Stomach (tissue), 9 donors: Measurements from ENCODE around the gene VPS8. TPM values are rescaled to one million over a fixed set of nuclear protein-coding genes. Genes with fewer than 3 reads are reported as not detected.

ENCODE experiments used
- DNase-seq, 2 donors: peaks; one replicate each; pipeline versions ENCODE4 v3.0.0 to v3.0.0-alpha.2; 2013 to 2019
- H3K27ac ChIP-seq, 5 donors: fragments of 200-600 bp in 4 of 5; sonication (generic) in 4 of 5; one replicate each; pipeline ENCODE4 v1.5.1; 2013 to 2019; ENCODE audit warnings: mild to moderate bottlenecking in 1 of 5, moderate library complexity in 1 of 5
- H3K27me3 ChIP-seq, 3 donors: fragments of 200-600 bp; sonication (generic); one replicate each; pipeline ENCODE4 v1.5.1; 2017 to 2019; ENCODE audit warnings: mixed run types in 1 of 3
- H3K36me3 ChIP-seq, 4 donors: fragments of 200-600 bp; sonication (generic); 1 replicate in 3 of 4; 2 replicates in 1 of 4; pipeline ENCODE4 v1.5.1; 2016 to 2019
- H3K4me1 ChIP-seq, 4 donors: fragments of 200-600 bp; sonication (generic); one replicate each; pipeline ENCODE4 v1.5.1; 2016 to 2019
- H3K4me3 ChIP-seq, 4 donors: fragments of 200-600 bp; sonication (generic) in 3 of 4; one replicate each; pipeline ENCODE4 v1.5.1; 2016 to 2019; ENCODE audit warnings: mild to moderate bottlenecking in 1 of 4
- H3K9me3 ChIP-seq, 4 donors: fragments of 200-600 bp; sonication (generic); one replicate each; pipeline ENCODE4 v1.5.1; 2016 to 2019
- CTCF ChIP-seq, 7 experiments: fragments of 450-650 bp in 4 of 7; fragments of 200-600 bp in 3 of 7; sonication (generic) in 3 of 7; IDR thresholded peaks; one replicate each; pipeline ENCODE4 v1.5.1; 2016 to 2019; ENCODE audit warnings: antibody characterized with exemption in 7 of 7, control low read depth in 2 of 7, mild to moderate bottlenecking in 1 of 7
- EP300 ChIP-seq: sonication (generic); formaldehyde crosslinking; IDR thresholded peaks from one replicate; pipeline ENCODE4 v1.6.1; 2017; ENCODE audit warnings: antibody characterized with exemption
- POLR2A ChIP-seq, 4 donors: fragments of 450-650 bp; IDR thresholded peaks; one replicate each; pipeline ENCODE4 v1.6.1; 2016; ENCODE audit warnings: antibody characterized with exemption in 4 of 4, control low read depth in 2 of 4, mild to moderate bottlenecking in 1 of 4, moderate library complexity in 1 of 4
- POLR2AphosphoS5 ChIP-seq, 3 donors: sonication (generic); formaldehyde crosslinking; IDR thresholded peaks; one replicate each; pipeline ENCODE4 v1.6.1; 2016; ENCODE audit warnings: antibody characterized with exemption in 3 of 3
- WGBS, 5 donors: extraction: QIAGEN DNeasy Blood & Tissue Kit in 3 of 5; methylation state at CpG; one replicate each; pipeline versions ENCODE4 v1.1.5 to v1.1.7; 2013 to 2018; 5-methylcytosine and 5-hydroxymethylcytosine counted together
- intact Hi-C: fragments of 100-400 bp; cut with DNase I; formaldehyde crosslinking; loops from one replicate; pipeline ENCODE4 v1.15.1; 2023; ENCODE audit warnings: low total_unique reads
- polyA plus RNA-seq, 3 donors: library from polyadenylated mRNA; stranded (reverse); fragments of 200-250 nt; gene quantifications; one replicate each; pipeline ENCODE4 v1.2.3, GENCODE V29; 2013
- total RNA-seq, 5 donors: library from RNA; depleted of rRNA; stranded (reverse); fragments of >200 nt; gene quantifications; one replicate each; pipeline versions ENCODE4 v1.1.0 to v1.2.3, GENCODE V29; 2014 to 2016
- donor health status: healthy with polysubstance abuse.
- donor health status: Bipolar disorder and iron deficiency.
- donor health status: healthy.

The VPS8 gene
- total and polyA plus RNA-seq, 8 donors, result 7.5 to 126 (median 37.5) TPM

GRCh38 chr3:185057829-185058228, 245.9 kb downstream of the VPS8 start:
- TF ChIP-seq POLR2A (IDR thresholded peaks at IDR 0.05) (no peak), EP300 (no peak), CTCF (IDR thresholded peaks at IDR 0.05) (no peak), POLR2AphosphoS5 (IDR thresholded peaks at IDR 0.05) (no peak)
- 88 to 97% (median 93%) methylated on average over 1 of the region's 1 CpG for WGBS, 5 donors
- no peaks in the 10 kb centered on the region for H3K27me3 ChIP-seq
- no peaks in the 10 kb centered on the region for H3K4me1 ChIP-seq
- H3K9me3 ChIP-seq, result peaks cover 6 to 32% (median 25%) of the 10 kb centered on the region in 4 donors
- no peak overlapping the region for H3K27ac ChIP-seq
- no peak overlapping the region for H3K4me3 ChIP-seq
- intact Hi-C loops, result no loop called here
- DNase-seq, result no peak
- H3K36me3 ChIP-seq, result peaks cover 6 to 24% (median 22%) of the 10 kb centered on the region in 4 donors

- H3K36me3 ChIP-seq, result peaks cover 0 to 14% (median 13%) of the 10 kb centered on the region in 4 donors
- DNase-seq, result no peak
- H3K27me3 ChIP-seq, result no peaks in the 10 kb centered on the region
- peaks cover 6 to 32% (median 25%) of the 10 kb centered on the region in 4 donors for H3K9me3 ChIP-seq
- TF ChIP-seq EP300, result no peak
- TF ChIP-seq POLR2A (IDR thresholded peaks at IDR 0.05), result no peak
- H3K4me1 ChIP-seq, result no peaks in the 10 kb centered on the region
- no peak overlapping the region for H3K4me3 ChIP-seq
- intact Hi-C loops, result no loop called here
- WGBS, 5 donors, result 56 to 75% (median 71%) methylated on average over 2 of the region's 2 CpGs
- no peak overlapping the region for H3K27ac ChIP-seq
These were observed 246.8 kb downstream of the VPS8 start for GRCh38 chr3:185058796-185059195.

DNA sequence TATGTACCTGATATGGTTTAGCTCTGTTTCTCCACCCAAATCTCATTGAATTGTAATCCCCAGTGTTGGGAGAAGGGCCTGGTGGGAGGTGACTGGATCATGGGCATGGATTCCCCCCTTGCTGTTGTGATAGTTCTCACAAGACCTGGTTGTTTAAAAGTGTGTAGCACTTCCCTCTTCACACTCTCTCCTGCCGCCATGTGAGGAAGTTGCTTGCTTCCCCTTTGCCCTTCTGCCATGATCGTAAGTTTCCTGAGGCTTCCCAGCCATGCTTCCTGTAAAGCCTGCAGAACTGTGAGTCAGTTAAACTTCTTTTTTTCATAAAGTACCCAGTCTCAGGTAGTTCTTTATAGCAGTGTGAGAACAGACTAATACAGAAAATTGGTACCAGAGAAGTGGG, 247.8 kb downstream of the VPS8 start:
- H3K27me3 ChIP-seq, result no peaks in the 10 kb centered on the region
- H3K4me3 ChIP-seq, result no peak overlapping the region
- intact Hi-C loops, result no loop called here
- no peak for TF ChIP-seq POLR2A (IDR thresholded peaks at IDR 0.05)
- TF ChIP-seq POLR2AphosphoS5 (IDR thresholded peaks at IDR 0.05), result no peak
- TF ChIP-seq CTCF (IDR thresholded peaks at IDR 0.05), result no peak
- TF ChIP-seq EP300, result no peak
- no peak for DNase-seq
- peaks cover 0 to 5% (median 3%) of the 10 kb centered on the region in 4 donors for H3K36me3 ChIP-seq
- H3K9me3 ChIP-seq, result peaks cover 6 to 32% (median 25%) of the 10 kb centered on the region in 4 donors
- WGBS, 5 donors, result 71 to 83% (median 79%) methylated on average over 2 of the region's 2 CpGs
- no peaks in the 10 kb centered on the region for H3K4me1 ChIP-seq
- H3K27ac ChIP-seq, result no peak overlapping the region

- Histone ChIP-seq H3K27me3 (no peaks in the 10 kb centered on the region), H3K4me3 (no peak overlapping the region), H3K27ac (no peak overlapping the region), H3K9me3 (peaks cover 6 to 27% (median 23%) of the 10 kb centered on the region in 4 donors), H3K36me3 (no peaks in the 10 kb centered on the region), H3K4me1 (no peaks in the 10 kb centered on the region)
- WGBS, 5 donors, result 91 to 100% (median 93%) methylated on average over 2 of the region's 2 CpGs
- no peak for DNase-seq
- intact Hi-C loops, result no loop called here
- no peak for TF ChIP-seq CTCF (IDR thresholded peaks at IDR 0.05)
- no peak for TF ChIP-seq POLR2A (IDR thresholded peaks at IDR 0.05)
- no peak for TF ChIP-seq EP300
- no peak for TF ChIP-seq POLR2AphosphoS5 (IDR thresholded peaks at IDR 0.05)
These were observed 248.7 kb downstream of the VPS8 start for GRCh38 chr3:185060655-185061054.

DNA sequence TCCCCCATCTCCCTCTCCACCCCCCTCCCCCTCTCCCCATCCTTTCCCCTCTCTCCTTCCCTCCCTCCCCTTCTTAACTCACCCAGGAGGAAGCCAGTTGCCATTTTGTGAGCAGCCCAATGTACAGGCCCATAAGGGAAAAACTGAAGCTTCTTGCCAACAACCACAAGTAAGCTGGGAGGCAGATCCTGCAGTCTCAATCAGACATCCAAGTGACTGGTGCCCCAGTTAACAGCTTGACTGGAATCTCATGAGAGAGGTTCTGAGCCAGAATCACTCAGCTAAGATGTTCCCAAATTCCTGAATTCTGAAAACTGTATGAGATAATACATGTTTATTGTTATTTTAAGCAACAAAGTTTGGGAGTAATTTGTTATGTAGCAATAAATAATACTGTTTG, 250.2 kb downstream of the VPS8 start:
- H3K4me1 ChIP-seq, result no peaks in the 10 kb centered on the region
- TF ChIP-seq EP300, result no peak
- TF ChIP-seq CTCF (IDR thresholded peaks at IDR 0.05), result no peak
- TF ChIP-seq POLR2A (IDR thresholded peaks at IDR 0.05), result no peak
- TF ChIP-seq POLR2AphosphoS5 (IDR thresholded peaks at IDR 0.05), result no peak
- H3K27ac ChIP-seq, result no peak overlapping the region
- no peak overlapping the region for H3K4me3 ChIP-seq
- no peaks in the 10 kb centered on the region for H3K36me3 ChIP-seq
- H3K9me3 ChIP-seq, result peaks cover 6 to 16% (median 12%) of the 10 kb centered on the region in 4 donors
- DNase-seq, result no peak
- intact Hi-C loops, result no loop called here
- no peaks in the 10 kb centered on the region for H3K27me3 ChIP-seq
